CD4-positive, alpha-beta T cell treated with Interferon gamma for 1 hour (primary cell): ENCODE results near the gene NACA.
"Not testable (repeated sequence)": the region's sequence is repeated elsewhere in the genome, so short reads cannot be mapped to it uniquely, and the experiment has no call there.

Experiments
- DNase-seq: peaks from one replicate; pipeline ENCODE4 v3.0.0-alpha.2; 2020

The NACA gene

DNA sequence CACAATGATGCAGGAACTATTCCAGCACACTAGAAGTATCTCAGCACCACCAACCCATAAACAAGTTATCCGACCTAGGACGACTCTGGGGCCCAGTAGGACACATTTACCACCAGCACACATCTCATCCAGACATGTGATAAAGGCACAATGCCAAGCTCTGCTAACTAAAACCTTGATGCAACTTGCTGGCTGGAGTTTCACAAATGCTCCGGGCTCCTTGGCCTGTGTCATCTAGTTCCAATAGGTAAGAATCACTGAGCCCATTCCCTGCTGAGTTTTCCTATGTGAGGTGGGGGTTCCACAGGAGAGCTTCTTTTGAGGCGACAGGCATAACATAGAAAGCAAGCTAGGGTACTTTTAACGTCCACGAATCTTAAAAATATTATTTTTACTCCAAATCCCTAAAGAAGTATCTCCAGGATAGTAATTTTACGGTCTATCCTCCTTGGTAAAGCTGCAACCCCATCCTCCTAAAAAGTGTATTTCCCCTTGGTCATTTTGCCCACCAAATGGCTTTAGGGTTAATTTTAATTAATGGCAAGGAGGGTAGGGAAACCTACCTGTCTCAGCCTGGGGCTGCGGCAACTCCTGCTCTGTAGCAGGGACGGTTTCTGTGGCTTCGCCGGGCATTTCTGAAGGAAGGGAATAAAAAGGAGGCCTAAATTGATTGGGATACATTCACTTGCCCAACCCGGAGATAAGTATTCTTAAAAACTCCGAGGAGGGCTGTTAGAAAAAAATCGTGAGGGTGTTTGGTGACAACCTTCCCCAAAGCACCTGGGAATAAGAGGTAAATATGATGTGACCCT is 1.0 kb downstream of the NACA start:
- DNase-seq = no peak

DNA sequence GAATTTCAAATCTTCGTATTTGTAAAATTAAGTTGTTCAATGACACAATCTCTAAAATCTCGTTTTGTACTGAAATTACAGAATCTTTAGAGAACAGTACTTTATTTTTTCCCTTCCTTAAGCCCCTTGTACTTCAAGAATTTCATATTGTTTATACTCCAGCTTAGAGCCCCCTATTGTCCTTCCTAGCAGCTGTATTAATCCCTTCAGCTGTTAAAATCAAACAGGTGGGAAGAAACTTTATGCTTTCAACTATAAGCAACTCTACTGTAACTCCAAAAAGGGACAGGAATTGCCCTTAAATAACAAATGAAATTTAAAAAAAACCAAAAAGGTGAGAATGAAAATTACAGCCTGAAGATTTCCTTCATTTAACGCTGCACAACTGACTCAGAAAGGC is 1.7 kb downstream of the NACA start:
- no peak for DNase-seq

DNA sequence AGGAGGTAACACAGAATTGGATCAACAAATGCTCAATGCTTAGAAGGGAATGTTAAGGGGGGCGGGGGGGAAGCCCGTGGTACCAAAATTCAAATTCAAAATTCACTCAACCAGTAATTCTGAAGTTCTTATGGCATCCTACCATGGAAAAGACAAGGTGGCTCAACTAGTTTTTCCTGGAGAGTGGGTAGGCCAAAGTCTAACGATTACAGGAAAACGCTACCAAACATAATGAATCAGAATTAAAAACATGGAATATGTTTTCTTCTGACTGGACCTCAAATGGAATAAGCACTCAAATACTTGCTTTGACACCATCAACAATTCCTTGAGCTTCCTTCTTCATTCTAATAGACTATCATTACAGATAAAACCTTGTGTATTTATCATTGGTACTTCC is 2.3 kb downstream of the NACA start:
- no peak for DNase-seq

DNA sequence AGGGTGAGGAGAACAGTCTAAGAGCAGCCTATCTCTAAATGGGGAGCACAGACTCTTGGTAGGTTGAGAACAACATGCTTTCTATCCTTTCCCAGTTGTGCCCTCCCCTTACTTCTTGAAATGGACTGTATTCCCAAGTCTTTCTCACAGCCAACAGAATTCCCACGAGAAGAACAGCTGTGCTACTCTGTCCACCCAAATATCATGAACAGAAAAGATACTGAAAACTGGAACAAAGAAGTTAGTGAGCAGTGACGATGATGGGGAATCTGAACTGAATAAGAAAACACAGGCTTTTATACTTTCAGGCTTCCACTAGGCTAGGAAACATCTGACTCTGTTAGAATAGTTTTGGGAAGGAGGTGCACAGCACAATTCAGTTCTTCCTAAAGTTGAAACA is 3.4 kb downstream of the NACA start:
- DNase-seq = no peak

DNA sequence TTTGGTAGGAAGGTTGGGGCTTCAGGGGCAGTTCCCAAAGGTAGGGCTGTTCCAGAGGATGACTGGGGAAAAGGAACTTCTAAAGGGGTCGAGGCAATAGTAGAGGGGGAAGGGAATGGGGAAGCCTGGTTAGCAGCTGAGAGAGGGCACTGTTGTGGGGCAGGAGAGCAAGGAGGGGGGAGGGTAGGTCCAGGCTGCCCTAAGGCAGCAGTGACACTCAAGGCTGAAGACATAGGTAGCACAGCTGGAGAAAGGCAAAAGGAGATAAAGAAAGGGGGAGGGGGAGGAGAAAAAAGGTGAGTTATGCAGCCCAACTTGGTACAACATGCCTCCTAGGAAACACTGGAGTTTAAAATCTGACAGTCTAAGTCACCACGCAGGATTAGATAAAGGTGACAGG is 3.9 kb downstream of the NACA start:
- no peak for DNase-seq

DNA sequence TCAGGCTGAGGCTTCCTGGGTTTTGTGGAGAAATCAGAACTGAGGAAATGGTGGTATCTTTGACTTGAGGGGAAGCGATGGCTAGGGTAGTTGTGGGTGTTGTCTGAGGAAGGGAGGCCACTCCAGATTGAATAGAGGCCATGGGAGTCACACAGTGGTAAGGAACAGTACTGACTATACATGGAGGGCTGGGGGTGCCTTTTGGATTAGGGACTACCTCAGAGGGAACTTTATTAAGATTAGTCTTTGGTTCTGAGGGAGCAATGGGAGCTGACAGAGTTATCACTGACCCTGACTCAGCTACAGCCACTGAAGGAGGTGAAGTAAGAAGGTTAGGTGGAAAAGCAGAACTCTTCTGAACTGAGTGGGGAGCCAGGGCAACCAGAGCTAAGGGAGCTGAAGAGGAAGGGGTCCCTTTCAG is 4.4 kb downstream of the NACA start:
- DNase-seq = no peak

DNA sequence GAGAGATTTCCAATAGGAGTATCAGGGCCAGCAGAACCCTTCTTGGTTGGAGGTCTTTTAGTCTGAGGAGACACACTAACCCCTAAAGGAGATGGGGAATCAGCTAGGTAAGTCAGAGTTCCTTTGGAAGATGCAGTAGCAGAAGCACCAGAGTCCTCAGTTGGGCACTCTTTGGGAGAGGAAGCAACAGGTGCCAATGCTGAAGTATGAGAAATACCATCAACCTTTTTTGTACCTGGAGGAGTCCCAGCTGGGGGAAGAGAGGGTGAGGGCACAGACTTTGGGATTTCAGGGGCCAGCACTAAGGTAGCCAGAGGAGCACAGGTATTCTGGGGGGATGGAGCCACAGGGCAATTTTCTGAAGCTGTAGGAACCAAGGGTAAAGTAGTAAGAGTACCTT is 6.0 kb downstream of the NACA start:
- DNase-seq = no peak

DNA sequence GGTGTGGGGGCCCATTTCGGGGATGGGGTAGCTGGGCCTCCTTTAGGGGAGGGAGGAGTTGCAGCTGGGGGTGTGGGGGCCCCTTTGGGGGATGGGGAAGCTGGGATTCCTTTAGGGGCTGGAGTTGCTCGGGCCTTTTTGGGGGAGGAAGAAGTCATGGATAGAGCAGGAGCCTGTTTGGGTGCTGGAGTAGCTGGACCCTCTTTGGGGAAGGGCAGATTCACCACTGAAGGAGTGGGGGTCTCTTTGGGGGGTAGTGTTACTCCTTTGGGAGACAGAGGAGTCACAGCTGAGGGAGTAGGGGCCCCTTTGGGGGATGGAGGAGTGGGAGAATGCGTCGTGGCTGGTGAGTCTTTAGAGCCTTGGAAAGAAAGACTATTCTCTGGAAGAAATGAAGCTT is 6.5 kb downstream of the NACA start:
- DNase-seq = no peak

DNA sequence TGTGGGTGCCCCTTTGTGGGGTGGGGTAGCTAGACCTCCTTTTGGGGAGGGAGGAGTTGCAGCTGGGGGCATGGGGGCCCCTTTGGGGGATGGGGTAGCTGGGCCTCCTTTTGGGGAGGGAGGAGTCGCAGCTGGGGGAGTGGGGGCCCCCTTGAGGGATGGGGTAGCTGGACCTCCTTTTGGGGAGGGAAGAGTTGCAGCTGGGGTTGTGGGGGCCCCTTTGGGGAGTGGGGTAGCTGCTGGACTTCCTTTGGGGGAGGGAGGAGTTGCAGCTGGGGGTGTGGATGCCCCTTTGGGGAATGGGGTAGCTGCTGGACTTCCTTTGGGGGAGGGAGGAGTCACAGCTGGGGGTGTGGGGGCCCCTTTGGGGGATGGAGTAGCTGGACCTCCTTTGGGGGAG is 7.0 kb downstream of the NACA start:
- DNase-seq = no peak

DNA sequence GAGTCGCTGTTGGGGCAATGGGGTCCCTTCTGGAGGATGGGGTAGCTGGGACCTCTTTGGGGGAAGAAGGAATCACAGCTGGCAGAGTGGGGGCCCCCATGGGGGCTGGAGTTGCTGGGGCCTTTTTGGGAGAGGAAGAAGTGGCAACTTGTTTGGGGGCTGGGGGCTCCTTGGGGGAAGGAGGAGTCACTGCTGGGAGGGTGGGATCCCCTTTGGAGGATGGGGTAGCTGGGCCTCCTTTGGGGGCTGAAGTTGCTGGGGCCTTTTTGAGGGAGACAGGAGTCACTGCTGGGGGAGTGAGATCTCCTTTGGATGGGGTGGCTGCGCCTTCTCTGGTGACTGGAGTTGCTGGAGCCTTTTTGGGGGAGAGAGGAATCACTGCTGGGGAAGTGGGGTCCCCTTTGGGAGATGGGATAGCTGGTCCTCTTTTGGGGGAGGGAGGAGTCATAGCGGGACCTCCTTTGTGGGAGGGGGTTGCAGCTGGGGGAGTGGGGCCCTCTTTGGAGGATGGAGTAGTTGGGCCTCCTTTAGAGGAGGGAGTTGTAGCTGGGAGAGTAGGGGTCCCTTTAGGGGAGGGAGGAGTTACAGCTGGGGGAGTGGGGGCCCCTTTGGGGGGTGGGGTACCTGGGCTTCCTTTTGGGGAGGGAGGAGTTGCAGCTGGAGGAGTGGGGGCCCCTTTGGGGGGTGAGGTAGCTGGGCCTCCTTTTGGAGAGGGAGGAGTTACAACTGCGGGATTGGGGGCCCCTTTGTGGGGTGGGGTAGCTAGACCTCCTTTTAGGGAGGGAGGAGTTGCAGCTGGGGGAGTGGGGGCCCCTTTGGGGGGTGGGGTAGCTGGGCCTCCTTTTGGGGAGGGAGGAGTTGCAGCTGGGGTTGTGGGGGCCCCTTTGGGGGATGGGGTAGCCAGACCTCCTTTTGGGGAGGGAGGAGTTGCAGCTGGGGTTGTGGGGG is 7.9 kb downstream of the NACA start:
- DNase-seq = no peak

DNA sequence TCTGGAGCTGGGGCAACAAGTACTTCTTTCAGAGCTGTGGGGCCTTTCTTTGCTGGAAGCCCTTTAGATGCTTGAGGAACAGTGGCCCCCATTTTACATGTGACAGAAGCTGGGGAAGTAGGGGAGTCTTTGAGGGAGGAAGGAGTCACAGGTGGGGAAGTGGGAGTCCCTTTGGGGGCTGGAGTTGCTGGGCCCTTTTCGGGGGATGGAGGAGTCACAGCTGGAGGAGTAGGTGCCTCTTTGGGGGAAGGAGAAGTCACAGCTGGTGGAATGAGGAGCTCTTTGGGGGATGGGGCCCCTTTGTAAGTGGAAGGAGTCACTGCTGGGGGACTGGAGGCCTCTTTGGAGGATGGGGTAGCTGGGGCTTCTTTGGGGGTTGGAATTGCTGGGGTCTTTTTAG is 8.6 kb downstream of the NACA start:
- no peak for DNase-seq

DNA sequence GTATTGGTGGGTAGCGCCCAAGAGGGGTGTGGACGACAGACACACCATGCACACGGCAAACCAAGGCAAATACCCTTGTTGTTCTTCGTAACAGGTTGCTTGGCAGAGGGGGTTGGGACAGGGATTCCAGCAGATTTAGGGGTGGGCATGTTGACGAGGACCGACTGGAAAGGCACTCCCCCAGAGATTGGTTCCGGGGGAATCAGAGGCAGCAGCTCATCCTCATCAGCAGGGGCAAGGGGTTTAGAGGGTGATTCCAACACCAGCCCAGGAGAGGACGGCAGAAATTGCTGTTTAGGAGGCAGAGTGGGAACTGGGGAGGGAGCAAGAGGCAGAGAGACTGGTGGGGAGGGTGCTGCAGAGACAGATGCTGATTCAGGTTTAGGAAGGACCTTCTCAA is 9.3 kb downstream of the NACA start:
- DNase-seq = no peak

DNA sequence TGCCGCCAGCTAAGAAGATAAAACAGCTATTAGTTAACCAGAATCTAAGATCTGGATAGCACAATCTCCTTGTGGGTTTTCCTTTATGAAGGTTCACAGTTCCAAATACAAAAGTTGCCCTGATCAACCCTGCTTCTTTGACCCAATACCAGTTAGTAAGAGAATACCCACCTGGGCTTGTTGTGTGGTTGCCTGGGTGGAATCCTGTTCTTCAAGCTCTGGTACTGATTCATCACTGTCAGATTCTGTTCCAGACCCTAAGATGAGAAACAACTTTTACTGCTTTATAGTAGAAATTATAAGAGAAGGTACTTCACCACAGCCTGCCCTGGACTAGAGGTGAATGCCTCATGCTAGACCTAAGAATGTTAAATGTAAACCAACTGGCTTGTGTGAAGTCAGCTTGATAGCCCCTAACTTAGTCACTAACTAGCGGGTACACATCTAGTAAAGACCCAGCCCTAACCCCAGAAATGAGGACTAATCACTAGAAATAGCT is 10.6 kb downstream of the NACA start:
- no peak for DNase-seq

DNA sequence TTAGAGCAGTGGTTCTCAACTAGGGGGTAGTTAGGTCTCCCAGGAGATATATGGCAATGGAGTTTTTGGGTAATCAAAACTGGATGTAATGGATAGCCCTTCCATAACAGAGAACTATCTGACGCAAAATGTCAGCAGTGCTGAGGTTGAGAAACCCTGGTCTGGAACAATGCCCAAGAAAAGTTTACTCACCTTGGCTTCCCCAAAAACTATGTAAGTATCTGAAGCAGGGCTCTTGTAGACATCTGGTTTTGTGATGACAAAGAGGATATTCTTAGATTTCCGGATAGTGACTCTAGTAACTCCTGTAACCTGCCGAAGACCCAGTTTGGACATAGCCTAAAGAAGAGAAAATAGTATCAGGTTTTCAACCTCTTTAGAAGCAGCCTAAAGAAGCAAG is 11.8 kb downstream of the NACA start:
- DNase-seq = no peak

DNA sequence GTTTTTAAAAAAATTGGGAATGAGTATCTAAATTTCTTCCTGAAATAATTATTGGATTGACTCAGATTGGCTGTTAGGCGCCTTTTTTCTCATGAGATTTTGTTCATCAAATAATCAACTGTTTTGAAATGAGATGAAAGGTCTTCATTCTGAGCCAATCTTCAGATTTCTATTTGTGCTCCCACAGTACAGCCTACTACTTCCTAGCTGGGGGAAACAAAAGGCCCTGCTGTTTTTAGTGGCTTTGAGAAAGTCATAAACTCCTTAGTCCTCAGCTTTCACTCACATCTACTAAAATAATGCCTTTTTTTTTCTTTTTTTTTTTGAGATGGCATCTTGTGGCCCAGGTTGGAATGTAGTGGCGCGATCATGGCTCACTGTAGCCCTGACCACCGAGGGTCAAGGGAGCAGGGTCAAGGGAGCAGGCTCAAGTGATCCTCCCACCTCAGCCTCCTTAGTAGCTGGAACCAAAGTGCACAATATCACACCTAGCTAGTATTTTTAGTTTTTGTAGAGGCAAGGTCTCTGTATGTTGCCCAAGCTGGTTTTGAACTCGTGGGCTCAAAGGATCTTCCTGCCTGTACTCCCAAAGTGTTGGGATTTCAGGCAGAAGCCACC is 15.2 kb downstream of the NACA start:
- no peak for DNase-seq

DNA sequence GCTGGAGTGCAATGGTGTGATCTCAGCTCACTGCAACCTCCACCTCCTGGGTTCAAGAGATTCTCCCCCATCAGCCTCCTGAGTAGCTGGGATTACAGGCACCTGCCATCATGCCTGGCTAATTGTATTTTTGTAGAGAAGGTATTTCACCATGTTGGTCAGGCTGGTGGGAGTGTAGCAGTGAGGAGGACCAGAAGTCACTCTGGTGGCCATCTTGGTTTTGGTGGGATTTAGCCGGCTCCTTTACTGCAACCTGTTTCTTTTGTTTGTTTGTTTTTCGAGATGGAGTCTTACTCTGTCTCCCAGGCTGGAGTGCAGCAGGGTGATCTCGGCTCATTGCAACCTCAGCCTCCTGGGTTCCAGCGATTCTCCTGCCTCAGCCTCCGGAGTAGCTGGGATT is 20.6 kb downstream of the NACA start:
- not testable (repeated sequence) for DNase-seq

DNA sequence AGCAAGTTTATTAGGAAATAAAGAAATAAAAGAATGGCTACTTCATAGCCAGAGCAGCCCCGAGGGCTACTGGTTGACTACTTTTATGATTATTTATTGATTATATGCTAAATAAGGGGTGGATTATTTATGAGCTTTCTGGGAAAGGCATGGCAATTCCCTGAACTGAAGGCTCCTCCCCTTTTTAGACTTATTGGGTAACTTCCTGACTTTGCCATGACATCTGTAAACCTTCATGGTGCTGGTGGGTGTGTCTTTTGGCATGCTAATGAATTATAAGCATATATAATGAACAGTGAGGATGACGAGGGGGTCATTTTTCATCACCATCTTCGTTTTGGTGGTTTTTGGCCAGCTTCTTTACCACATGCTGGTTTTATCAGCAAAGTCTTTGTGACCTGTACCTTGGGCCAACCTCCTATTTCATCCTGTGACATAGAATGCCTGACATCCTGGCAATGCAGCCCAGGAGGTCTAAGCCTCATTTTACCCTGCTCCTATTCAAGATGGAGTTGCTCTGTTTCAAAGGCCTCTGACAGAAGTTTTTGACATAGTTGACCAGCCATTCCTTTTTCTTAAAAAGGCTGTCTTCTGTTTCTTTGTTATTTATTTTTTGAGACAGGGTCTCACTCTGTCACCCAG is 26.0 kb downstream of the NACA start:
- peak; percentile 36 for DNase-seq

DNA sequence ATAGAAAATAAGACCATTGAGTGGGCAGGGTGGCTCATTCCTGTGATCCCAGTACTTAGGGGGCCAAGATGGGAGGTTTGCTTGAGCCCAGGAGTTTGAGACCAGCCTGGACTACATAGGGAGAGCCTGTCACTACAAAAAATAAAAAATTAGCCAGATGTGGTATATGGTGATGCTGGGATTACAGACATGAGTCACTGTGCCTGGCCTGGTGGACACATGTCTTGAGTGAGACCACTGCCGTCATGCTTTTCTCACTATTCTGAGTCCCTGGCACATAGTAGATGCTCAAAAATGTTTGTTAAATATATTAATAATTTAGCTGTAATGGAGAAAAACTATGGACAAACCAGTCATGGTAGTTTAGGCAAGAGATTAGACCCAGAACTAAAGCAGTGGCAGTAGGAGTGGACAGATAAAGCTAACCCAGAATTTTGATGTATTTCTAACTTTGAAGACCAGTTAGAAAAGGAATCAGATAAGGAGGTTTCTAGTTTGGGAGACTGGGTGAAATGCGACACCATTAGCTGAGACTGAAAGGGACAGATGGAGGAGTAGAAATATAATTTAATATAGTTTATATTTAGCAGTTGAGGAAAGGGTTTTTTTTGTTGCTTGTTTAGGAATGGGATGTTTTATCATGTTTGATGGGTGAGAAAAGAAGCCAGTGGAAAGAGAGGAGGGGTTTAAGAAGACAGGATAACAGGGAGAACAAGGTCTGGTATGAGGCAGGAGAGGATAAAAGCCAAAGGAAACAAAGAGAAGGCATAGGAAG is 29.6 kb downstream of the NACA start:
- no peak for DNase-seq

DNA sequence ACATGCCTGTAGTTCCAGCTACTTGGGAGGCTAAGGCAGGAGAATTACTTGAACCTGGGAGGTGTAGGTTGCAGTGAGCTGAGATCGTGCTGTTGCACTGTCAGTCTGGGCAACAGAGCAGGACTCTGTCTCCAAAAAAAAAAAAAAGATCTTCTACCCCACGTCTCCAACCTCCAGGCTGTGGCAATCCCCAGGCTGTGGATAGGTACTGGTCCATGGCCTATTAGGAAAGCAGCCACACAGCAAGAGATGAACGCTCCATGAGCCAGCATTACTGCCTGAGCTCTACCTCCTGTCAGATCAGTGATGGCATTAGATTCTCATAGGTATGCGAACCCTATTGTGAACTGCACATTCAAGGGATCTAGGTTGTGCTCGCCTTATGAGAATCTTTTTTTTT is 30.9 kb downstream of the NACA start:
- no peak for DNase-seq

DNA sequence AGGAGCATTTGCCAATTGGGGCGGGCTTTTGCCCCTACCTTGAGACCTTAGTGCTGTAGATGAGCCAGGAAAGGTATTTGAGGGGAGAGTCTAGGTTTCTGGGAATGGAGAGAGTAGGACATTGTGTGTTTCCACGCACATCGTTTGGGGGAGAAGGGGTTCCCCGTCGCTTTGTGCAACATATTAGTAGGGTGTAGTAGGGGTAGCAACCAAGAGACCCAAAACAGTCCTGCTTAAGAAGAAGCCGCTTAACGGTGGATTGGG is 36.3 kb downstream of the NACA start:
- no peak for DNase-seq

DNA sequence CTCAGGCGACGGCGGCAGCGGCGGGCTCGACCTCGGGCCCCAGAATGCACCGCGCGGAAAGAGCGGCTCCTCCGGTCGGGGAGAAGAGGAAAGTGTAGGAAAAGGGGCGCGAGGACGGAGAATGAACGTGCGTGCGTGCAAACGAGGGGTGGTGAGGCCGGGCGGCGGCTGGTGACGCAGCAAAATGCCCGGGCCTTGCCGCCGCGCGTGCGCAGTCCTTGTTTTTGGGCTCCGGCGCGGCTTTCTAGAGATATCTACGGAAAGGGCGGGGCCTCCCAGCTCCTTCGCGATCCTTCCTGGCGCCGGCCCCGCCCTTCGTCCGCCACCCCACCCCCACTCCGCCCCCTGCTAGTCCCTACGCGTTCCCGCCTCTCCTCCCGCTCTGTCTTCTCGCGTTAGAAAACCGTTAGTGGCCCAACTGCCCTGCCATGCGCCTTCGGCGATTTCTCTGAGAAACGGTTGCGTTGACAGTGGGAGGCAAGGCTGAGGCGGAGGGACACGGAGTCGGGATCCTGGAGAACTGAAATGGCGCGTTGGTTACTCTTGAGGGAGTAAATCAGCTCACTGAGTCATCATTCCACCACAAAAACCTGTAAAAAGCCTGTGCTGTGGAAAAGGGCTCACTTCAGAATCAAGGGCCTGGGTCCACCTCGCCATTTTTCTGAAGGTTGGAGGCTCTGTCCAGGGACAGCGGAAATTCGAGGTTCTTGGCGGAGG is 36.8 kb downstream of the NACA start, which contains the start of gene PTGES3:
Gene PTGES3 (minus strand): TSS at position 156 of the 717 bp plus-strand sequence. CDS start 285 bp downstream, outside the sequence.
- peak; percentile 98 for DNase-seq
